ENCODE results near the gene CCR7.

The CCR7 gene

DNA sequence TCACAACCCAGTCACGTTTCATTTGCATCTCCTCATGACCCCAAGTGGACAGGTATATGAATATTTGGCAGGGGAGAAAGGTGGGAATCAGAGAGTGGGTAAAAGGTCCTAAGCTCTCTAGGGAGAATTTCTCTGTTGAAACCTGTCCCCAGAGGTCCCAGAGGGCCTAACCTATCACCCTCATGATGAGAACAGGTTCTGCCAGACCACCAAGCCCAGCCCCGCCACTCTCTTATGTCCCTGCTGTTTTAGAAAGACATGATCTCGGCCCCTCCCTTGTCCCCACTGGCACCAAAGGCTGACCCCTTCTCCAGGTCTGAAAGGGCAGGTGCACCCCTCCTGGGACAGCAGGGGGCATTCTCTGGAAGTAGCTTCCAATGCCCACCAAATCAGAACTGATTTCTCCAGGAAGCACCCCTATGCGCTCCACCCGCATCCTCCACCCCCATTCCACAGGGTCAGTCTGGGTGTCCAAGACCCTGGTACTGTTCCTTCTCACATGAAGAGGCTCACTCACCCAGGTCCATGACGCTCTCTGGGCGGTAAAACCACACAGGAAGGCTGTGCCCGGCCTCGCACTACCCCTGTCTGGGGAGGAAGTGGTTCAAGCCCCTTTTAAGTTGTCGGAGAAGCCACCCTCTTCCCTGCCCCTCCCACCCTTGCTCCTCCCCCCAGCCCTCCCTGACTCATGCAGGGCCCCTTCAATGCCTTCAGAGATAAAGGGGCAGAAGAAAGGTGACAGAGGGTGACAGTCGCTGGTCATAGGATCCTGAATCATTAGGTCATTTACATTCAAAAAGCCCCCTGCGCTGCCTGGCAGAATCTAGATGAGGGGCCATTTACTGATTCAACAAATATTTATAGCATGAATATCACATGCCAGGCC lies at the start of gene CCR7:
Gene CCR7 (minus strand): TSS at position 590 of the 886 bp plus-strand sequence. CDS start 63 bp downstream, at position 527.
- peak; percentile 14 for DNase-seq (ENCODE audit: low spot score)

- no peak for DNase-seq (ENCODE audit: low spot score)
These were observed 49.3 kb upstream of the CCR7 start for GRCh38 chr17:40614431-40615067.

GRCh38 chr17:40613467-40614154 lies 48.3 kb upstream of the CCR7 start:
- no peak for DNase-seq (ENCODE audit: low spot score)

- no peak for DNase-seq (ENCODE audit: low spot score)
These were observed 47.5 kb upstream of the CCR7 start for GRCh38 chr17:40612599-40613244.

DNA sequence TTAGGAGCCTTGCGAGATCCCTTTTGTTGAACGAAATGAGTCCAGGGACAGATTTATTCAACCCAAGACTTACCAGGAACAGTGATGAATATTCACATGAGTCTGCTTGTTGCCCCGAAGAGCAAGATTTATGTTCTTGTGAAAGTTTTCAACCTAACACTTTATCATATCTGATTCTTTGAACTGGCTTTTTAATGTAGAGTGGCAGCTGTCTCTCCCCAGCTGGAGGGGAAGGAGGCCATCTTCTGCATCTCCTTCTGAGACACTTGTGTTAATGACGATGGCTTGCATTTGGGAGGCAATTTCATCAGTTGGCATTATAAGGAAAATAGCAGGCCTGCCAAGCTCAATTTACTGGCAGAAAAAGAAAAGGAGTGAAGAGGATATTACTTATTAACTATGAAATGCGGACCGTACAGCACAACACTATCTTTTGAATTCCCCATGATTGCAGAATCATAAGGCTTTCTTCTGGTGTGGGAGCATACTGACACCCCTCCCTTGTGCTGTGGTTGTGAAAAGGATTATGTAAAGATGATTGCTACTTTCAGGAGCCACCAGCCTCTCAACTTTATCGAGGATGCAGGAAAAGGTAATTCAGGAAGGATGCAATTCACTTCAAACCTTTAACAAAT lies 46.7 kb upstream of the CCR7 start:
- DNase-seq (ENCODE audit: low spot score) = no peak

GRCh38 chr17:40610359-40610758 lies 45.1 kb upstream of the CCR7 start:
- DNase-seq (ENCODE audit: low spot score) = no peak

GRCh38 chr17:40608061-40608581 lies 42.8 kb upstream of the CCR7 start:
- DNase-seq (ENCODE audit: low spot score) = no peak

GRCh38 chr17:40607641-40608040 lies 42.4 kb upstream of the CCR7 start:
- no peak for DNase-seq (ENCODE audit: low spot score)

DNA sequence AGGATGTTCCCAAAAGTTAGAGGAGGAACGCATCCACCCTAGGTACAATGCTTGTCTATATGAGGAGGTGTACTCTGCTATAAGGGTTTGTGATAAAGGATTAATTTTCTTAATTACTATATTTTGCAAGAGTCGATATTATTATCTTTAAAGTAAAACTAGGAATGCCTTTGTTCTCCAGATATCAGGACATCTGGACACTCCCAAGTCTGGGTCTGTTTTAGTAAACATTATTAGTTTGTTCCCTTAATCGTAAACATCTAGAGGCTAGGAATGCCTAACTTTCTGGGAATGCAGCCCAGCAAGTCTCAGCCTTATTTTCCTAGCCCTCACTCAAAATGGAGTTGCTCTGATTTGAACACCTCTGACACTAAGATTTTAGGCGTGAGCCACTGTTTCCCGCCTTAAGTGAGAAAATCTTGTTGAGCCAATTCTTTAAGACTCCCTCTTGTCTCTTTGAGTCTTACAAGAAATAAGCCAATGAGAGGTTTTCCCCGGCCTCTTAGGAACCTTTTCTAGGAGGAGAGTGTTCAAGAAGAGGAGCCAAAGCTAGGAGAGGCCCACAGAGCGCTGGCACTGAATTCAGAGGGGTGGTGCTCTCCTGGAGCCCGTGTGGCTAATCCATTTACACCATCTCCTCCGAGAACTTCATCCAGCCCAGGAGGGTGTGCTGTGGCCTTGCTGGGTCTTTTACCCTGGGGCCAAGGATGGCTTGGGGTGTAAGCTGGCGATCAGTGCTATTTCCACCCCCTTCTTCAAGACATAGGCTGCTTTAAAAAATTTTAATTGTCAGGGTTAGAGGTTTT lies 41.5 kb upstream of the CCR7 start:
- no peak for DNase-seq (ENCODE audit: low spot score)

- DNase-seq (ENCODE audit: low spot score) = no peak
These were observed 40.0 kb upstream of the CCR7 start for GRCh38 chr17:40605306-40605705.

GRCh38 chr17:40604327-40605080 lies 39.2 kb upstream of the CCR7 start:
- DNase-seq (ENCODE audit: low spot score) = no peak

GRCh38 chr17:40602445-40603443 lies 37.5 kb upstream of the CCR7 start:
- no peak for DNase-seq (ENCODE audit: low spot score)

GRCh38 chr17:40600486-40601046 lies 35.3 kb upstream of the CCR7 start:
- no peak for DNase-seq (ENCODE audit: low spot score)

GRCh38 chr17:40599468-40599763 lies 34.1 kb upstream of the CCR7 start:
- DNase-seq (ENCODE audit: low spot score) = no peak

DNA sequence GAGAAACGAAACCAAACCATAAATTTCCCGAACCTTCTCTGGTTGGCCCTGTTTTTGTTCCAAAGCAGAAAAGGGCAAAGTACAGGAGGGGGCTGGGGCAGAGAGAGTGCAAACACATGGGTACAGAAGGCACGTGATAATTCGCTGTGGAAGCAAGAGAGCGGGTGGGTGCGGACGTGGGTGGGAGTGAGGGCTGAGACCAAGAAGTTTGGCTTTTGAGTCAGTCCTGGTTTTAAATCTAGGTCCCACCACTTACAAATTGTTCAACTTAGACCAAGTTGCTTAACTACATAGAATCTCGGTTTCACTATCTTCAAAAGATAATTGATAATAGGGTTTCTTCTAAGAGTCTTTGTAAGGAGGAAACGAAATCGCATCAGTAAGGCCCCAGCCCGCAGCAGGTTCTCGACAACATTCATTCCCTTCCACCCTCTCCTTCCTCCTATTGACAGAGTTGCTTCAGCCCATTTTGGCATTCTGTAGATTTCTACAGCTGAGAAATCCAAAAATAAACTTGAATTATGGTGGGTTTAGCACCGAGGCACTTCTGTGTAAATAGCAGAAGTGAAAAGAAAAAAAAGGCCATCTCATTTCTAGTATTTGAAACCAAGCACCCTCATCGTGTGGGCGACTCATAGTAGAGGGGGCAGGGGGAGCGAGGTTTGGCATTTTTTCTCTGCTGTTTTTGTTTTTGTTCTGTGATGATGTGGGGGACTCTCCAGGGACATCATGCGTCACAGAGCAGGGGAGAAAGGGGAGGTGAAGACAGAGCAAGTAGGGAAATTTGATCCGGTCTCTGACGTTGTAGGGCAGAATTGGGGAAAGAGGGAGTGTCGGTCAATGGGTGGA lies 33.6 kb upstream of the CCR7 start:
- no peak for DNase-seq (ENCODE audit: low spot score)

DNA sequence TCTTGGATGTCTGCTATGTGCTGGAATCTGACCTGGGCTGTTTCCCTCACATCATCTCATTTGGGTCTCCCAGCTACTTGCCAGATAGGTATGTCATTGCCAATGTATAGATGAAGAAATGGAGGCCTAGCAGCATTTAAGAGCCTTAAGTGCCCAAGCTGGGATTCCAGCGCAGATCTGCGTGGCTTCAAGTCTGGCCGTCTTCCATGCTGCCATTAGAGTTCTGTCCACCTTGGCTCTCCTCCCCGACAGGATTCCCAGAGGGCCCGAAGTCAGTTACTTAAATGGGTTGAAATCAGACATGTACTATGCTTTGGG lies 33.0 kb upstream of the CCR7 start:
- DNase-seq (ENCODE audit: low spot score) = no peak

DNA sequence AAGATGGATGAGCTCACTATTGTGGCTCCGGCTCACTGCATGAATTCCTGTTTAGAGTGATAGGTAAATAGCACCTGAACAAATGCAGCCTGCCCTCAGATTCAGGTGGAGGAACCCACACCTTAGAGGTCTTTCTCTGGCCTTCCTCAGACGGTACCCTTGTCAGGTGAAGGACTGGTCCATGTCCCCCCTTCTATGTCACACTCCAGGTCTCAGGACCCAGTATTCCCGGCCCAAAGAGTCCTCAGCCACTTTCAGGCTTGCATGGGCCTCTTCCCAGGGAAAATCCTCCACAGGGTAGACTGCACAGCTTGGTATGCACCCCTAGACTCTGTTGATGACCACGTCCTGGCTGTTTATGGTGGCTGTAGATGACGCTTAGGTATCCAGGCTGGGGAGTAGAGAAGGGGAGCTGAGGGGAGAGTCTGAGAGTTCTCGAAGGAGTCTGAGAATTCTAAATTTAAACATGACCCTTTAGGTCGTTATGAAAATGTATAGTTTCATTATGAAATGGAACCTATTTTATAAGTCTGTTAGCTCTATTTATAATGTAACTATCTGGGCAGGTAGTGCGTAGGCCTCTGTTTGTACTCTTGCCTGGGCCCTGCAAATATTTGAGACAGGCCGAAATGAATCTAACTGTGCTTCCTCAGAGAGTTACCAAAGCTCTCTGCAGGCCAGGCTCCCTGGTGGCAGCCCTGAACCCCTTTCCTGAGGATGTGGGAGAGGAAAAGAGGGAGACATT lies 32.5 kb upstream of the CCR7 start:
- no peak for DNase-seq (ENCODE audit: low spot score)
